Endothelial cell of umbilical vein (primary cell): ENCODE results near the gene PNPO. TPM values are rescaled to one million over a fixed set of nuclear protein-coding genes. Genes with fewer than 3 reads are reported as not detected.

Source experiments
- BruUV-seq: library from RNA; stranded (reverse); fragments of 400-500 nt; replicated peaks from 2 replicates; lab custom pipeline; 2021; lab: Mats Ljungman, UMichigan
- CTCF ChIA-PET: fragments of 300-600, 350-600 bp; sonication (Branson Sonifier 250); formaldehyde crosslinking; loops from one replicate; lab custom pipeline; 2021; ENCODE audit warnings: antibody characterized with exemption, inconsistent platforms; lab: Charles Lee
- POLR2A ChIA-PET: fragments of 300-600, 350-600 bp; sonication (Branson Sonifier 250); formaldehyde crosslinking; loops from one replicate; lab custom pipeline; 2021; ENCODE audit warnings: antibody characterized with exemption, inconsistent platforms; lab: Charles Lee
- DNase-seq: peaks from one replicate; pipeline ENCODE4 v3.0.0-alpha.2; 2011; ENCODE audit warnings: low read depth, low spot score
- FAIRE-seq: peaks from 2 replicates; lab custom pipeline; 2011; peaks lifted over from hg19 to GRCh38; lab: Jason Lieb, UNC
- H2AFZ ChIP-seq: 2 replicates; pipeline ENCODE4 v1.6.0; 2012; ENCODE audit warnings: low read depth, low read length, control low read depth, inconsistent platforms
- H3K27ac ChIP-seq: 2 replicates; pipeline ENCODE4 v1.5.1; 2011; ENCODE audit warnings: low read depth, mild to moderate bottlenecking, control low read depth, low read length, moderate library complexity; ENCODE audit not compliant: insufficient read depth
- H3K27me3 ChIP-seq, 2 experiments: 2 replicates each; pipeline versions ENCODE4 v1.6.0 to v1.6.1; 2011; ENCODE audit warnings: low read length in 2 of 2, mixed read lengths in 1 of 2; ENCODE audit not compliant: control insufficient read depth in 2 of 2, insufficient read depth in 2 of 2
- H3K36me3 ChIP-seq, 2 experiments: 2 replicates in 1 of 2; 3 replicates in 1 of 2; pipeline ENCODE4 v1.5.1; 2011; ENCODE audit warnings: low read length in 2 of 2, mild to moderate bottlenecking in 1 of 2, moderate library complexity in 1 of 2; ENCODE audit not compliant: control insufficient read depth in 2 of 2, insufficient read depth in 2 of 2; ENCODE audit errors: extremely low read depth in 1 of 2
- H3K4me1 ChIP-seq: 3 replicates; pipeline ENCODE4 v1.5.1; 2011; ENCODE audit warnings: mild to moderate bottlenecking, low read length; ENCODE audit not compliant: control insufficient read depth, insufficient read depth; ENCODE audit errors: extremely low read depth
- H3K4me2 ChIP-seq: 2 replicates; pipeline ENCODE4 v1.6.1; 2011; ENCODE audit warnings: low read length, control low read depth, mixed read lengths; ENCODE audit not compliant: insufficient read depth
- H3K4me3 ChIP-seq, 3 experiments: fragments of 200-600 bp in 1 of 3; sonication (generic), shearing (Covaris generic) in 1 of 3; replicated peaks in 1 of 3; 2 replicates each; pipeline ENCODE4 v1.5.1; 2011 to 2016; ENCODE audit warnings: control low read depth in 3 of 3, low read length in 3 of 3, mild to moderate bottlenecking in 2 of 3, inconsistent platforms in 1 of 3, low read depth in 1 of 3, moderate library complexity in 1 of 3; ENCODE audit not compliant: insufficient read depth in 1 of 3
- H3K79me2 ChIP-seq: 2 replicates; pipeline ENCODE4 v1.6.0; 2012; ENCODE audit warnings: low read length, inconsistent platforms; ENCODE audit not compliant: control insufficient read depth, insufficient read depth
- H3K9ac ChIP-seq: replicated peaks from 2 replicates; pipeline ENCODE3; 2011; ENCODE audit warnings: low read length, control low read depth; ENCODE audit not compliant: insufficient read depth; ENCODE audit errors: extremely low read depth
- H3K9me1 ChIP-seq: replicated peaks from 3 replicates; pipeline ENCODE4 v1.6.0; 2011; ENCODE audit warnings: mild to moderate bottlenecking, low read length; ENCODE audit not compliant: control insufficient read depth, insufficient read depth; ENCODE audit errors: extremely low read depth
- H3K9me3 ChIP-seq: replicated peaks from 2 replicates; pipeline ENCODE4 v1.5.1; 2012; ENCODE audit warnings: low read length, inconsistent platforms; ENCODE audit not compliant: control insufficient read depth, insufficient read depth
- H4K20me1 ChIP-seq: replicated peaks from 2 replicates; pipeline ENCODE3; 2011; ENCODE audit warnings: mild to moderate bottlenecking, low read length; ENCODE audit not compliant: control insufficient read depth, insufficient read depth; ENCODE audit errors: extremely low read depth
- EZH2 ChIP-seq: IDR thresholded peaks from 2 replicates; pipeline ENCODE4 v1.6.1; 2012; ENCODE audit warnings: borderline replicate concordance, low read depth, mild to moderate bottlenecking, moderate library complexity, low read length, inconsistent platforms; ENCODE audit not compliant: severe bottlenecking
- FOS ChIP-seq: IDR thresholded peaks from 2 replicates; pipeline ENCODE4 v1.6.1; 2011; ENCODE audit warnings: mild to moderate bottlenecking, low read length, moderate library complexity, borderline replicate concordance; ENCODE audit not compliant: insufficient read depth
- GATA2 ChIP-seq: IDR thresholded peaks from 2 replicates; pipeline ENCODE4 v1.7.0; 2011; ENCODE audit warnings: low read depth, mild to moderate bottlenecking, moderate library complexity, mixed read lengths, low read length; ENCODE audit not compliant: insufficient read length, insufficient read depth
- MAX ChIP-seq: IDR thresholded peaks from 2 replicates; pipeline ENCODE4 v1.6.1; 2011; ENCODE audit not compliant: insufficient read depth, insufficient read length
- MYC ChIP-seq: IDR thresholded peaks from one replicate; pipeline ENCODE4 v1.6.1; 2011; ENCODE audit warnings: mild to moderate bottlenecking, low read depth, low read length
- POLR2A ChIP-seq: IDR thresholded peaks from 2 replicates; pipeline ENCODE4 v1.6.1; 2012; ENCODE audit warnings: low read depth, mild to moderate bottlenecking, control low read depth, low read length
- POLR2AphosphoS5 ChIP-seq: IDR thresholded peaks from 2 replicates; pipeline ENCODE4 v1.6.1; 2012; ENCODE audit warnings: low read depth, mild to moderate bottlenecking, control low read depth, low read length, moderate library complexity; ENCODE audit not compliant: insufficient read depth
- dilution Hi-C: fragments of 300-500 bp; cut with MboI; formaldehyde crosslinking; loops from one replicate; pipeline ENCODE4 v1.15.0; 2019; ENCODE audit warnings: low sequenced_read_pairs; ENCODE audit not compliant: extremely low pct_ligation_motif_present
- intact Hi-C: fragments of 100-400 bp; cut with micrococcal nuclease; formaldehyde crosslinking; loops from one replicate; pipeline ENCODE4 v1.10.0; 2022
- polyA plus RNA-seq, 4 experiments: library from polyadenylated mRNA; depleted of rRNA in 3 of 4; stranded (reverse) in 3 of 4; unstranded in 1 of 4; fragments of >200 nt; gene quantifications; 2 replicates each; pipeline versions ENCODE4 v1.2.1 to v1.2.3, GENCODE V29; 2011 to 2012; ENCODE audit warnings: missing spikeins in 1 of 4
- total RNA-seq: library from RNA; stranded (reverse); gene quantifications from 2 replicates; pipeline ENCODE4 v1.2.3, GENCODE V29; 2021
- TF ChIP-seq, protein P1 (sequence below), 2 donors: IDR thresholded peaks; 1 replicate in 1 of 2; 2 replicates in 1 of 2; pipeline ENCODE4 v1.5.1; 2011; ENCODE audit warnings: low read length in 2 of 2, mild to moderate bottlenecking in 2 of 2, moderate library complexity in 2 of 2, control low read depth in 1 of 2, inconsistent platforms in 1 of 2, low read depth in 1 of 2; ENCODE audit not compliant: insufficient read depth in 1 of 2; ENCODE audit errors: extremely low read depth in 1 of 2

The PNPO gene
- total and polyA plus RNA-seq, 2 donors (not counting 3 experiments of a cell fraction or from before 2014, with no cell fraction given), result 19.7 to 22.0 TPM

DNA sequence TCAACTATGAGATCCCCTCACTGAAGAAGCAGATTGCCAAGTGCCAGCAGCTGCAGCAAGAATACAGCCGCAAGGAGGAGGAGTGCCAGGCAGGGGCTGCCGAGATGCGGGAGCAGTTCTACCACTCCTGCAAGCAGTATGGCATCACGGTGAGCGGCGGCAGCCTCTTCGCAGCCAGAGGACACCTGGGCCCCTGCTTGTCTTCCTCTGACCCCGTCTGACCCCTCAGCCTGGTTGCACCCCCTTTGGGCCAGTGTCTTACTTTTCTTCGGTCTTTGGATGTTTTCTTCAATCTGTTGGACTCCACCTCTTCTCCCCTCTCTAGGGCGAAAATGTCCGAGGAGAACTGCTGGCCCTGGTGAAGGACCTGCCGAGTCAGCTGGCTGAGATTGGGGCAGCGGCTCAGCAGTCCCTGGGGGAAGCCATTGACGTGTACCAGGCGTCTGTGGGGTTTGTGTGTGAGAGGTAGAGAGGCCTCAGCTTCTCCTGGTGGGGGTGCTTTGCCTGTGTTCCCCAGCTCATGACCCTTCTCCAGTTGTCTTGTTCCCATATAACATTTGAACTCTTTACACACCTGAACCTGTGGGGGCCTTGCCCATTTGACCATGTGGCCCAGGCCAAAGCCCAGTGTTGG lies 33.9 kb downstream of the PNPO start:
- H3K9me1 ChIP-seq, result no peaks in the 10 kb centered on the region
- ChIA-PET POLR2A (interaction anchor here (0.5 kb wide), 1 partner anchor 1368 kb away, joined by 4 read pairs; no protein-coding TSS in a partner anchor), CTCF (interaction anchor here (15.7 kb wide), 1 partner anchor 42 kb away, joined by 469 read pairs; no protein-coding TSS in a partner anchor)
- no peaks in the 10 kb centered on the region for H3K27me3 ChIP-seq
- no peaks in the 10 kb centered on the region for H3K9me3 ChIP-seq
- intact Hi-C loops (no loop called here), dilution Hi-C loops (no loop called here)
- DNase-seq (no peak), FAIRE-seq (no peak)
- peaks cover 6% of the 10 kb centered on the region for H3K4me1 ChIP-seq
- peaks cover 0 to 32% of the 10 kb centered on the region in 2 experiments for H3K36me3 ChIP-seq
- H3K79me2 ChIP-seq, result no peaks in the 10 kb centered on the region
- no peak overlapping the region for H3K4me3 ChIP-seq
- H3K4me2 ChIP-seq, result no peak overlapping the region
- H3K27ac ChIP-seq, result no peak overlapping the region
- no peaks in the 10 kb centered on the region for H4K20me1 ChIP-seq
- BruUV-seq, result no TSS peak
- H3K9ac ChIP-seq, result no peak overlapping the region
- no peak overlapping the region for H2AFZ ChIP-seq
- TF ChIP-seq MAX (no peak), POLR2AphosphoS5 (no peak), EZH2 (no peak), FOS (no peak), POLR2A (no peak), GATA2 (no peak), MYC (no peak)
- TF ChIP-seq, protein P1, sequence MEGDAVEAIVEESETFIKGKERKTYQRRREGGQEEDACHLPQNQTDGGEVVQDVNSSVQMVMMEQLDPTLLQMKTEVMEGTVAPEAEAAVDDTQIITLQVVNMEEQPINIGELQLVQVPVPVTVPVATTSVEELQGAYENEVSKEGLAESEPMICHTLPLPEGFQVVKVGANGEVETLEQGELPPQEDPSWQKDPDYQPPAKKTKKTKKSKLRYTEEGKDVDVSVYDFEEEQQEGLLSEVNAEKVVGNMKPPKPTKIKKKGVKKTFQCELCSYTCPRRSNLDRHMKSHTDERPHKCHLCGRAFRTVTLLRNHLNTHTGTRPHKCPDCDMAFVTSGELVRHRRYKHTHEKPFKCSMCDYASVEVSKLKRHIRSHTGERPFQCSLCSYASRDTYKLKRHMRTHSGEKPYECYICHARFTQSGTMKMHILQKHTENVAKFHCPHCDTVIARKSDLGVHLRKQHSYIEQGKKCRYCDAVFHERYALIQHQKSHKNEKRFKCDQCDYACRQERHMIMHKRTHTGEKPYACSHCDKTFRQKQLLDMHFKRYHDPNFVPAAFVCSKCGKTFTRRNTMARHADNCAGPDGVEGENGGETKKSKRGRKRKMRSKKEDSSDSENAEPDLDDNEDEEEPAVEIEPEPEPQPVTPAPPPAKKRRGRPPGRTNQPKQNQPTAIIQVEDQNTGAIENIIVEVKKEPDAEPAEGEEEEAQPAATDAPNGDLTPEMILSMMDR (IDR thresholded peaks at IDR 0.05; ENCODE audit: extremely low read depth in 1 of 2, insufficient read depth in 1 of 2, low read depth in 1 of 2, low read length in 2 of 2), result no peak
